HG02884 (cell line): Measurements from ENCODE around the gene PRRX1.

Source experiments
- ATAC-seq: cut with Tn5 transposase; IDR thresholded peaks from one replicate; pipeline ENCODE4 v1.9.1; 2021; ENCODE audit warnings: mild to moderate bottlenecking, moderate library complexity; ENCODE audit not compliant: unreplicated experiment

PRRX1 gene

DNA sequence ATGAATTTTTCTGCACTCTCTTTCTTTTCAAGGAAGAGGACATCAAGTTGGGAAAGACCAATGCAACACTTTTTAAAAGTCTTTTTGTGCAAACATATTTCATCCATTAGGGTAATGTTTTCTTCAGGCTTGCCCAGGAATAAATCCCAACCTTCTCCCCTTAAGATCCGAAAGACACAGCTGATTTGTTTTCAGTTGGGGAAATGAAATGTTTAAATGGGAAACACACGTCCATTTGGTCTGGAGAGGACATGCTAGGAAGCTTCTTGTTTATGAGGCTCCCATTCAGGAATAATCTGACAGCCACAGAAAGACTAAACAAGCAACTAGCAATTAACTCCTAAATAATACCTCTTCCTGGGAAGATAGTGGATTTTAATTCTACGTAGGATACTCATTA, 91.9 kb downstream of the PRRX1 start:
- no peak for ATAC-seq

GRCh38 chr1:170758992-170759391, 95.1 kb downstream of the PRRX1 start:
- ATAC-seq: no peak

- ATAC-seq: no peak
Measured at GRCh38 chr1:170765279-170765678, 101.3 kb downstream of the PRRX1 start.

- no peak for ATAC-seq
Measured at GRCh38 chr1:170765712-170766330, 101.9 kb downstream of the PRRX1 start.

GRCh38 chr1:170768929-170769328, 105.0 kb downstream of the PRRX1 start:
- no peak for ATAC-seq

DNA sequence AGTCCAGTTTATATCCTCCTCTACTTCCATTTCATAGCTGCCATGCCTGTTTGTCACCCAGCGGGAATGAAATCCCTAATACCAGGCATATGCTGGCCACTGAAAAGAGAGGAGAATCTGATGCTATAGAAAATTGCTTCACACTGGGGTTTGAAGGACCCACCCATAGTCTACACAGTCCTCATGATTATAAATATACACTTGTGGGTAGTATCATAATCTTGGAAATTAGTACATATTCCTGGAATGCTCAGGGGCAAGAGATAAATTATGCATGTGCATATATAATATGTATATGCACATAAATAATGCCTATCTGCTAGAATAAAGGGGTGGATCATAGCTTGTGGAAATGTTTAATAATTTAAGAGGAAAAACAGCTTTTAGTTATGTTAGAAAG, 105.8 kb downstream of the PRRX1 start:
- no peak for ATAC-seq

DNA sequence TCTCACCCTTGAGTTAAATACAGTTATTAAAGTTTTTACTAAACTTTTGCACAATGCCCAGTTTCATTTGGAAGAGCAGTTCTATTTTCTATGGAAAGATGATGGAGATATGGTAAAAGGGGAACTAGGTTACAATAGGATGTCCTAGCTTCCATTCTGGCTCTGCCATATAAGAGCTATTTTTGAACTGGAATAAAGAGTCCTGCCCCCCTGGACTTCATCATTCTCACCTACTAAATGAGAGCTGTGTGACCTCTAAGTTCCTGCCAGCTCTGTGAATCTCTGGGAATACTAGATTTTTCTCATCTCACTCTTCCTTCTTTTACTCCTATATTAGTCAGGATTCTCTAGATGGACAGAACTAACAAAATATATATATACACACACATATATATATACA, 106.3 kb downstream of the PRRX1 start:
- ATAC-seq: no peak

DNA sequence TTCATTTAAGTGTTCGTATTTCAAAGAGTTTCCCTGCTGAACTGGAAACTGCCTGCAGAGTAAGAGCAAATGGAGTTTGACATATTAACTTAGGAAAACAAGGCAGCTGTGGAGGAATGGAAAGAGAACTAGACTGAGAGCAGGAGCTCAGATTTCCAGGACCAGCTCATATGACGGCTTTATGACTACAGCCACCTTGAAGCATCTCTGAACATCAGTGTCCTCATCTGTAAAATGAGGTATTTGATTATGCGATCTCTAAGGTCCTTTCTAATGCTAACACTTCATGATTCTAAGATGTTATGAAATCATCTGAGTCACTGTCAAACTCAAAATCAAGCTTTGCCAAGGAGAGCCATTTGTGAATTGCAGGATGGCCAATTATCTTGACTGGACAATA, 112.3 kb downstream of the PRRX1 start:
- ATAC-seq: no peak

GRCh38 chr1:170776777-170777176, 112.8 kb downstream of the PRRX1 start:
- no peak for ATAC-seq
